Measurements from ENCODE around the gene CBX6.

DNA sequence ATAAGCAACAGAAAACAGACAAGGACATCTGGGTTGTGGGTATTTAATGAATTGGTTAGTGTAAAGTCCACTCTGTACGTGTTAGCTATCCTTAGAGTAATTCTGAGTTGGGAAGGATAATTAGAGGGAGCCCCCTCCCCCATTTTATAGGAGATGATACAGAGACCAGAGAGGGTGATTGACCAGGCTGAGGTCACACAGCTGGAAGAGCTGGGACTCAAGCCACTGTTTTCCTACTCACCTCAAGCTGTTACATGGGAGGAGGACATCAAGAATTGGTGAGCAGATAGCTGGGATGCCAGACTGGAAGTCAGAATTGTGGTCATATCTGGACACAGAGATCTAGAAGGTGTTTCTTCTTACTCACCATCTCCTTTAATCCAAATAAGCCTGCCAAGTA lies 19.5 kb downstream of the CBX6 start:
- TF ChIP-seq TCF7L2 (IDR thresholded peaks at IDR 0.05; ENCODE audit: low read depth, low read length) (no peak), REST (IDR thresholded peaks at IDR 0.05; ENCODE audit: insufficient read depth in 1 of 2, low read depth in 2 of 2, low read length in 1 of 2) (no peak)
